ENCODE data around the gene USB1.
A peak's percentile ranks its signal among the peaks of the same experiment; 100 is the strongest.

USB1 gene

GRCh38 chr16:57956924-57957672, 44.1 kb upstream of the USB1 start:
- Histone ChIP-seq H3K36me3 (ENCODE audit: control insufficient read depth in 2 of 2, insufficient read depth in 1 of 2, low read length in 2 of 2) (no peaks in the 10 kb centered on the region), H3K4me3 (ENCODE audit: low read depth, low read length) (no peak overlapping the region), H3K4me1 (ENCODE audit: control insufficient read depth, insufficient read depth, low read length) (no peaks in the 10 kb centered on the region), H3K27ac (ENCODE audit: extremely low read depth, low read depth, low read length) (no peak overlapping the region), H3K9me3 (ENCODE audit: control insufficient read depth, insufficient read depth, low read depth, low read length) (no peaks in the 10 kb centered on the region)
- ChIA-PET CTCF (interaction anchor here (0.9 kb wide), 1 partner anchor 12 kb away, joined by 3 read pairs; no protein-coding TSS in a partner anchor), POLR2A (no interaction called here)
- no peak for TF ChIP-seq MYNN (tag by site-specific recombination; IDR thresholded peaks at IDR 0.05; ENCODE audit: borderline replicate concordance)
- no peak for TF ChIP-seq ZNF133 (tag by site-specific recombination; IDR thresholded peaks at IDR 0.05)
- no peak for TF ChIP-seq ZNF488 (tag by site-specific recombination; IDR thresholded peaks at IDR 0.05)
- TF ChIP-seq ZNF830 (tag by site-specific recombination; IDR thresholded peaks at IDR 0.05; ENCODE audit: low read depth): no peak
- no peak for TF ChIP-seq ZNF544 (tag by site-specific recombination; IDR thresholded peaks at IDR 0.05)
- TF ChIP-seq GLI2 (tag by site-specific recombination; IDR thresholded peaks at IDR 0.05; ENCODE audit: borderline replicate concordance, low read depth): no peak
- no peak for TF ChIP-seq ZNF114 (tag by site-specific recombination; IDR thresholded peaks at IDR 0.05)

- no peaks in the 10 kb centered on the region for H3K36me3 ChIP-seq (ENCODE audit: control insufficient read depth in 2 of 2, insufficient read depth in 1 of 2, low read length in 2 of 2)
- H3K27ac ChIP-seq (ENCODE audit: extremely low read depth, low read depth, low read length): no peak overlapping the region
- ChIA-PET CTCF (interaction anchor here (0.5 to 0.9 kb wide), 3 partner anchors 12 to 57 kb away, joined by 3 read pairs; no protein-coding TSS in a partner anchor), POLR2A (no interaction called here)
- H3K9me3 ChIP-seq (ENCODE audit: control insufficient read depth, insufficient read depth, low read depth, low read length): no peaks in the 10 kb centered on the region
- TF ChIP-seq ZFHX2 (tag by site-specific recombination; conservative IDR thresholded peaks at IDR 0.05) (peak; percentile 63), ZNF514 (tag by site-specific recombination; IDR thresholded peaks at IDR 0.05) (no peak), EGR2 (tag by site-specific recombination; IDR thresholded peaks at IDR 0.05; ENCODE audit: low read depth) (peak; percentile 62), ZNF623 (tag by site-specific recombination; IDR thresholded peaks at IDR 0.05) (peak; percentile 73)
- H3K4me1 ChIP-seq (ENCODE audit: control insufficient read depth, insufficient read depth, low read length): no peaks in the 10 kb centered on the region
- no peak overlapping the region for H3K4me3 ChIP-seq (ENCODE audit: low read depth, low read length)
Observed at GRCh38 chr16:57957673-57958392, 43.4 kb upstream of the USB1 start.

- Histone ChIP-seq H3K9me3 (ENCODE audit: control insufficient read depth, insufficient read depth, low read depth, low read length) (no peaks in the 10 kb centered on the region), H3K4me1 (ENCODE audit: control insufficient read depth, insufficient read depth, low read length) (no peaks in the 10 kb centered on the region), H3K4me3 (ENCODE audit: low read depth, low read length) (no peak overlapping the region), H3K27ac (ENCODE audit: extremely low read depth, low read depth, low read length) (no peak overlapping the region), H3K36me3 (ENCODE audit: control insufficient read depth in 2 of 2, insufficient read depth in 1 of 2, low read length in 2 of 2) (no peaks in the 10 kb centered on the region)
- ChIA-PET POLR2A (no interaction called here), CTCF (interaction anchor here (0.5 kb wide), 1 partner anchor 58 kb away, joined by 3 read pairs; no protein-coding TSS in a partner anchor)
- no peak for TF ChIP-seq GLIS1 (tag by site-specific recombination; IDR thresholded peaks at IDR 0.05)
- no peak for TF ChIP-seq ZBTB17 (tag by site-specific recombination; IDR thresholded peaks at IDR 0.05)
- TF ChIP-seq ZNF623 (tag by site-specific recombination; IDR thresholded peaks at IDR 0.05): no peak
- TF ChIP-seq ZNF664 (tag by site-specific recombination; IDR thresholded peaks at IDR 0.05): no peak
- no peak for TF ChIP-seq ZNF391 (tag by site-specific recombination; IDR thresholded peaks at IDR 0.05; ENCODE audit: borderline replicate concordance, low read depth)
- no peak for TF ChIP-seq ZSCAN4 (tag by site-specific recombination; IDR thresholded peaks at IDR 0.05)
- TF ChIP-seq KLF7 (tag by site-specific recombination; IDR thresholded peaks at IDR 0.05; ENCODE audit: borderline replicate concordance): no peak
Observed at GRCh38 chr16:57958544-57958943, 42.7 kb upstream of the USB1 start.

Measured in HEK293 (cell line).